HepG2 (cell line): Measurements from ENCODE around the gene PNMA3. TPM values are rescaled to one million over a fixed set of nuclear protein-coding genes. Genes with fewer than 3 reads are reported as not detected.
A peak's percentile ranks its signal among the peaks of the same experiment; 100 is the strongest.

Experiments used
- ATF6 ChIP-seq: sonication (generic); formaldehyde crosslinking; conservative IDR thresholded peaks from 2 replicates; pipeline ENCODE4 v1.4.0; 2020; ENCODE audit warnings: missing genetic modification reagents
- CBX5 ChIP-seq: sonication (generic); formaldehyde crosslinking; IDR thresholded peaks from 2 replicates; pipeline ENCODE4 v1.4.0; 2020; ENCODE audit warnings: missing genetic modification reagents, borderline replicate concordance
- GLI4 ChIP-seq: sonication (generic); formaldehyde crosslinking; IDR thresholded peaks from 2 replicates; pipeline ENCODE4 v1.5.1; 2020; ENCODE audit warnings: missing genetic modification reagents, mild to moderate bottlenecking, moderate library complexity, borderline replicate concordance
- HDAC6 ChIP-seq: fragments of 200-600 bp; sonication (generic); IDR thresholded peaks from 2 replicates; pipeline ENCODE4 v1.7.0; 2017; ENCODE audit warnings: mild to moderate bottlenecking, antibody characterized with exemption, low read length, low read depth
- IKZF5 ChIP-seq: IDR thresholded peaks from 2 replicates; pipeline ENCODE4 v1.6.1; 2018; ENCODE audit warnings: missing genetic modification reagents, mild to moderate bottlenecking, missing compliant biosample characterization
- MAF1 ChIP-seq: sonication (generic); formaldehyde crosslinking; IDR thresholded peaks from 2 replicates; pipeline ENCODE4 v1.5.0; 2020; ENCODE audit warnings: missing genetic modification reagents, borderline replicate concordance
- NBN ChIP-seq: fragments of 450-650 bp; conservative IDR thresholded peaks from 2 replicates; pipeline ENCODE4 v1.6.1; 2017
- PCBP1 ChIP-seq: fragments of 200-400 bp; formaldehyde crosslinking; IDR thresholded peaks from 2 replicates; pipeline ENCODE4 v1.6.1; 2017; ENCODE audit warnings: mild to moderate bottlenecking, low read depth, low read length, borderline replicate concordance
- REST ChIP-seq, 2 experiments: IDR thresholded peaks; 2 replicates each; pipeline ENCODE4 v1.6.1; 2011 to 2012; ENCODE audit warnings: low read length in 2 of 2, borderline replicate concordance in 1 of 2, low read depth in 1 of 2, mild to moderate bottlenecking in 1 of 2, moderate library complexity in 1 of 2
- SMYD3 ChIP-seq: sonication (generic); formaldehyde crosslinking; IDR thresholded peaks from 2 replicates; pipeline ENCODE4 v1.8.1; 2023; ENCODE audit warnings: mild to moderate bottlenecking, missing genetic modification reagents
- TAF15 ChIP-seq: fragments of 200-400 bp; formaldehyde crosslinking; IDR thresholded peaks from one replicate; pipeline ENCODE4 v1.6.1; 2018; ENCODE audit warnings: mild to moderate bottlenecking, low read depth, low read length; ENCODE audit not compliant: poor library complexity, severe bottlenecking
- WIZ ChIP-seq: sonication (generic); formaldehyde crosslinking; IDR thresholded peaks from 2 replicates; pipeline ENCODE4 v1.5.1; 2020; ENCODE audit warnings: mild to moderate bottlenecking, missing genetic modification reagents
- ZBTB34 ChIP-seq: sonication (generic); formaldehyde crosslinking; IDR thresholded peaks from 2 replicates; pipeline ENCODE4 v1.8.0; 2022; ENCODE audit warnings: mild to moderate bottlenecking, missing genetic modification reagents
- ZBTB7B ChIP-seq: sonication (generic); formaldehyde crosslinking; IDR thresholded peaks from 2 replicates; pipeline ENCODE4 v1.4.0; 2020; ENCODE audit warnings: missing genetic modification reagents
- ZNF329 ChIP-seq: sonication (generic); formaldehyde crosslinking; IDR thresholded peaks from 2 replicates; pipeline ENCODE4 v1.9.0; 2021; ENCODE audit warnings: low read depth, mild to moderate bottlenecking, missing genetic modification reagents
- ZNF546 ChIP-seq: sonication (generic); formaldehyde crosslinking; conservative IDR thresholded peaks from 2 replicates; pipeline ENCODE4 v1.8.1; 2023; ENCODE audit warnings: mild to moderate bottlenecking, missing genetic modification reagents
- ZNF609 ChIP-seq: sonication (generic); formaldehyde crosslinking; IDR thresholded peaks from 2 replicates; pipeline ENCODE4 v1.4.0; 2020; ENCODE audit warnings: mild to moderate bottlenecking, missing genetic modification reagents, borderline replicate concordance
- polyA plus RNA-seq, 8 experiments: library from polyadenylated mRNA; depleted of rRNA in 3 of 8; stranded (reverse) in 7 of 8; unstranded in 1 of 8; fragments of >200 nt; fragmentation: Illumina TruSeq in 4 of 8; extraction: Trizol in 4 of 8; gene quantifications; 2 replicates each; pipeline versions ENCODE4 v1.2.1 to v1.2.3, GENCODE V29; 2011 to 2016; ENCODE audit warnings: low read depth in 4 of 8, missing spikeins in 1 of 8, mixed read lengths in 1 of 8; ENCODE audit not compliant: insufficient read depth in 1 of 8
- total RNA-seq, 5 experiments: library from RNA; depleted of rRNA; stranded (reverse); fragments of >200 nt; fragmentation: Illumina TruSeq; extraction: Trizol; gene quantifications; 2 replicates each; pipeline ENCODE4 v1.2.3, GENCODE V29; 2016; ENCODE audit warnings: low read depth in 1 of 5

PNMA3 gene
- total and polyA plus RNA-seq, 2 of the 13 experiments (the other 11 are each of a cell fraction or from before 2014, with no cell fraction given), result not detected

GRCh38 chrX:153102418-153102817 lies 46.1 kb downstream of the PNMA3 start (continued):
- TF ChIP-seq PCBP1, result no peak
- no peak for TF ChIP-seq WIZ
- no peak for TF ChIP-seq ZBTB34 (CRISPR knock-in tag)
- TF ChIP-seq MAF1, result no peak
- TF ChIP-seq IKZF5 (CRISPR knock-in tag), result peak; percentile 54; the same call in 1 of the 2 replicates
- no peak for TF ChIP-seq ZNF546 (CRISPR knock-in tag)
- no peak for TF ChIP-seq TAF15
- TF ChIP-seq REST (IDR thresholded peaks at IDR 0.05; ENCODE audit: borderline replicate concordance in 1 of 2, low read depth in 1 of 2, low read length in 2 of 2), result no peak
- TF ChIP-seq GLI4, result no peak
- TF ChIP-seq HDAC6, result no peak
- no peak for TF ChIP-seq ATF6 (CRISPR knock-in tag)
- TF ChIP-seq NBN, result no peak
- no peak for TF ChIP-seq SMYD3 (CRISPR knock-in tag)
- no peak for TF ChIP-seq ZNF609 (CRISPR knock-in tag)
- TF ChIP-seq ZNF329 (CRISPR knock-in tag), result no peak
- TF ChIP-seq ZBTB7B (CRISPR knock-in tag), result no peak
- TF ChIP-seq CBX5 (CRISPR knock-in tag), result no peak
